Retinal pigment epithelial cell (primary cell): ENCODE results near the gene TIGIT.

Source experiments
- DNase-seq: peaks from one replicate; pipeline ENCODE4 v3.0.0-alpha.2; 2010; ENCODE audit warnings: low read depth
- H3K4me3 ChIP-seq: 2 replicates; pipeline ENCODE4 v1.5.1; 2011; ENCODE audit warnings: mild to moderate bottlenecking, low read length, control low read depth, moderate library complexity
- TF ChIP-seq, protein P1 (sequence below): conservative IDR thresholded peaks from 2 replicates; pipeline ENCODE4 v1.5.1; 2011; ENCODE audit warnings: low read depth, low read length, control low read depth, inconsistent platforms

TIGIT gene

DNA sequence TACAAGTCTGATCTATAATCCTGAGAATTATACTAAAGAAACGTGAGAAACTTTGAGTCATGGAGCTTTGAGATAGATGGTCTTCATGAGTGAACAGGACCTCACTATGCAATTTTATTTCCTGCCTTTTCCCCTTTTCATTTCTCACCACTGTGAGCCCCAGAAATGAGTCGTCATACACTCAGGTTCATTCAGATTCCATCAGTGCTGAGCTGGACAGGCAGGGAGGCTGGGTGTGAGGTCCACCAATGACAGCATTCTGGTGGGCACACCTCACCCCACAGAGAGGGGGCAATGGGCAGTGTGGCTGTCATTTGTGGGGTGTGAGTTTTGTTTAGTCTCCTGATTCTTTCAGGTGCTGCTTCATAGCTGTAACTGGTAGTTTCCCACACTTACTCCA lies 16.9 kb downstream of the TIGIT start:
- TF ChIP-seq, protein P1, sequence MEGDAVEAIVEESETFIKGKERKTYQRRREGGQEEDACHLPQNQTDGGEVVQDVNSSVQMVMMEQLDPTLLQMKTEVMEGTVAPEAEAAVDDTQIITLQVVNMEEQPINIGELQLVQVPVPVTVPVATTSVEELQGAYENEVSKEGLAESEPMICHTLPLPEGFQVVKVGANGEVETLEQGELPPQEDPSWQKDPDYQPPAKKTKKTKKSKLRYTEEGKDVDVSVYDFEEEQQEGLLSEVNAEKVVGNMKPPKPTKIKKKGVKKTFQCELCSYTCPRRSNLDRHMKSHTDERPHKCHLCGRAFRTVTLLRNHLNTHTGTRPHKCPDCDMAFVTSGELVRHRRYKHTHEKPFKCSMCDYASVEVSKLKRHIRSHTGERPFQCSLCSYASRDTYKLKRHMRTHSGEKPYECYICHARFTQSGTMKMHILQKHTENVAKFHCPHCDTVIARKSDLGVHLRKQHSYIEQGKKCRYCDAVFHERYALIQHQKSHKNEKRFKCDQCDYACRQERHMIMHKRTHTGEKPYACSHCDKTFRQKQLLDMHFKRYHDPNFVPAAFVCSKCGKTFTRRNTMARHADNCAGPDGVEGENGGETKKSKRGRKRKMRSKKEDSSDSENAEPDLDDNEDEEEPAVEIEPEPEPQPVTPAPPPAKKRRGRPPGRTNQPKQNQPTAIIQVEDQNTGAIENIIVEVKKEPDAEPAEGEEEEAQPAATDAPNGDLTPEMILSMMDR: no peak
- no peak overlapping the region for H3K4me3 ChIP-seq
- no peak for DNase-seq

DNA sequence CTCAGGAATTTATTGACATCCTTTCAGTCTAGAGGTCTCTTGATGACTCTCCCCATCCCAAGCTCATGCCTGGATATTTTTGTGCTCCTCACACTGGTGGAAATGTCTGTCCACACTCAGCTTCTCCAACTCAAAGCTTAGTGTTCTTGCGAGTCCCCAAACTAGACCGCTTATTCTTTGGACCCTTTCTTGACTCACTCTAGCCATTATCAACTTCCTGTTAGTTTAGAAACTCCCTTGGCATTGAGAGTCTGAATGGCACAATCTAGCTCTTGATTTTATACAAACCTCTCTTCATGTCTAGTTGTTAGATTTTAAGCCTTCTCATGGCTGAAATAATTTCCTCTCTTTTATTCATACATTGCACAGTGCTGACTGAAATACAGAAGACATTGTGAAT lies 19.6 kb downstream of the TIGIT start:
- no peak for DNase-seq
- no peak overlapping the region for H3K4me3 ChIP-seq
- TF ChIP-seq, protein P1: no peak

DNA sequence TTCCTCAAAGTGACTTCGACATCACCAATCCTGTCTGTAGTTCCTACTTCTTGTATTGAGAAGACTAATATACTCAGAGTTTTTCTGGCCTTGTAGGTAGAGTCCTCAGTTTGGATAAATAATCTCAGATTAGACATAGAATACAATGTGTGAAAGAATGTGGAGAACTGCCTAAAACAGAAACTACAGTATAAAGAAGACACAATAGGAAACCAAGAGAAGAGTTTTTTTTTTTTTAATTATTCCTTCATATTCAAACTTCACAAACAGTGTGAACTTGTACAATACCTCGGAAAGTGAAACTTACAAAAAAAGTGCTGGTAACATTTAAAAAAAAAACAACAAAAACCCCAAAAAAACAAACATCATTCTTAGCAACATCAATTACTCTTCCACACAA lies 20.5 kb downstream of the TIGIT start:
- TF ChIP-seq, protein P1: no peak
- DNase-seq: no peak
- no peak overlapping the region for H3K4me3 ChIP-seq

DNA sequence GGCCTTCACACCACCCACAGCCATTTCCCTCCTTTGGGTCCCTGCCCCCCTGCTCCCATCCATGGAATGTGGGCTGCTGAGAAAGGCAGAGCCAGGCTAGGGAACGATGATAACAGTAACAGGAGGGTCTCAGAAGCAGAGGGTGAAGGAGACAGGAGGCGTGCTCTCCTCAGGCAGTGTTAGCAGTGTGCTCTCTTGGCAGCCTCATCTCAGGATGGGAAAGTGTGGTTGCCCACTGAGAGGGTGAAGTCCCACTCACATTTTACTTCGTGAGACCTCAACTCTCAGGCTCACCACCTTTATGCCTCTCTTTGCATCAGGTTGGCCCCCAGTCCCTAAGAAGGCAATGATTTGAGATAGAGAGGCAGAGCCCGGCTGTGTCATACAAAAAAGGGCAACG lies 24.5 kb downstream of the TIGIT start:
- no peak overlapping the region for H3K4me3 ChIP-seq
- TF ChIP-seq, protein P1: no peak
- DNase-seq: no peak

DNA sequence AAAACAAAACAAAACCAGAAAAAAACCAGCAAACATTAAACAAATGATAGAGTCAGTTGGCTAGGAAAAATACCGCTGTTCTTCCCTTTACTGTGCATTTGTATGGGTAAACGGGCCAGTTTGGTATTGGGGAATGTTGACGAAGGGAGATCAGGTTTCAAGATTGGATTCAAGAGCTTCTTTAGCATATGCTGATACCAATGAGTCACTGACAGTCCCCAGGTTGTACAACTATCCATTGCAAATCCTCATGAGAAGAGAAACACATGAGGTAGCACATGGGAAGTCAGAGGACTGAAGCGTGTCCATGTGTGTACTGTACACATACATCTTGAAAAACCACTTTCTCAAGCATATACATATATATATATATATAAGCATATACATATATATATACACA lies 25.6 kb downstream of the TIGIT start:
- no peak for DNase-seq
- TF ChIP-seq, protein P1: no peak
- H3K4me3 ChIP-seq: no peak overlapping the region

DNA sequence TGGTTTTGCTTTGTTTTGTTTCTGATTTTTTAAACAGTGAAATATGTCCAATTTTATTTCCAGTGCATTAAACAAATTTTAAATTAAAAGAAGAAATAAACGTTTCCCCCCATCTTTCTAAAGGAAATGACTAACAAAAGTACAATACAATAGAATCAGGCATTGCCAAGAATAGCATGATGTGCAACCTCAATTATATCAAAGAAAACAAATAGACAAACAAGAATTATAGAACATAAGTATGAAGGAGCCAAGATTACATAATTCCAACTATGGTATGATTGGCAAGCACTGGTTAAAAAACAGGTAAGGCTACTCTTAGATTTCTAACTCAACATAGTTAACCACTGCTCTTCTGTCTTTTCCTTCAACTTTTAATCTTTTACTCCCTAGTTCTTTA lies 26.4 kb downstream of the TIGIT start:
- no peak overlapping the region for H3K4me3 ChIP-seq
- TF ChIP-seq, protein P1: no peak
- no peak for DNase-seq

DNA sequence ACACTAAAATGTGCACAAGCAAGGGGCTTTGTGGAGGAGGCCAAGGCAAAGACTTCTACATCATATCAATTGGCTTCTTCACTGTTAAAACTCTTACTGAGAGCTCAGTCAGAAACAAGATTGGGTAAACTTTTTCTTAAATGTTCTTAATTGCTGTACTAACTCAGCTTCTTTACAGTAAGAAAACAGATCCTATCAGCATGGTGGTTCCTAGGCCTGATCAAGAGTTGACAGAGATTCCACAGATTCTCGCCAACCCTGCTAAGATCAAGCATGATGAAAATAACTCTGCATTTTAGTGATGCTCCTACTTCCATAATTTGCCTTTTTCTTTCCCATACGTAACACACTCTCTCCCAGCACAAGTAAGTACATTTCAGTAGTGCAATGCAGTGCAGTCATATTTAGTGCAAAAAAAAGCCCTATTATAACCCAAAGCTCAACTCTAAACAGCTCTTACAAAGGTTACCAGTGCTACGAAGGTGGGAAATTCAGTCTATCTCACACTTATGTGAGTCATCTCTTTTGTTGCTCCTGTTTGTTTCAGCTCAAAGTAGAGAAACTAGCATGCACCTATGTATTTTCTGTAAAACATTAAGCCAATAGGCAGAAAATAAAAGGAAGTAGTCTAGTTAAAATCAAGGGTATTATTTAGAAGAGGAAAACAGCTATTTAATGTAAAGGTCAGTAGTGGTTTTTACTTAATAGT lies 29.9 kb downstream of the TIGIT start:
- no peak for DNase-seq
- TF ChIP-seq, protein P1: no peak
- H3K4me3 ChIP-seq: no peak overlapping the region
